Measurements from ENCODE around the gene MUSTN1. TPM values are rescaled to one million over a fixed set of nuclear protein-coding genes. Genes with fewer than 3 reads are reported as not detected.

The MUSTN1 gene
- total and polyA plus RNA-seq, 2 of the 13 experiments (the other 11 are each of a cell fraction or from before 2014, with no cell fraction given) = 0.84 to 1.4 TPM

DNA sequence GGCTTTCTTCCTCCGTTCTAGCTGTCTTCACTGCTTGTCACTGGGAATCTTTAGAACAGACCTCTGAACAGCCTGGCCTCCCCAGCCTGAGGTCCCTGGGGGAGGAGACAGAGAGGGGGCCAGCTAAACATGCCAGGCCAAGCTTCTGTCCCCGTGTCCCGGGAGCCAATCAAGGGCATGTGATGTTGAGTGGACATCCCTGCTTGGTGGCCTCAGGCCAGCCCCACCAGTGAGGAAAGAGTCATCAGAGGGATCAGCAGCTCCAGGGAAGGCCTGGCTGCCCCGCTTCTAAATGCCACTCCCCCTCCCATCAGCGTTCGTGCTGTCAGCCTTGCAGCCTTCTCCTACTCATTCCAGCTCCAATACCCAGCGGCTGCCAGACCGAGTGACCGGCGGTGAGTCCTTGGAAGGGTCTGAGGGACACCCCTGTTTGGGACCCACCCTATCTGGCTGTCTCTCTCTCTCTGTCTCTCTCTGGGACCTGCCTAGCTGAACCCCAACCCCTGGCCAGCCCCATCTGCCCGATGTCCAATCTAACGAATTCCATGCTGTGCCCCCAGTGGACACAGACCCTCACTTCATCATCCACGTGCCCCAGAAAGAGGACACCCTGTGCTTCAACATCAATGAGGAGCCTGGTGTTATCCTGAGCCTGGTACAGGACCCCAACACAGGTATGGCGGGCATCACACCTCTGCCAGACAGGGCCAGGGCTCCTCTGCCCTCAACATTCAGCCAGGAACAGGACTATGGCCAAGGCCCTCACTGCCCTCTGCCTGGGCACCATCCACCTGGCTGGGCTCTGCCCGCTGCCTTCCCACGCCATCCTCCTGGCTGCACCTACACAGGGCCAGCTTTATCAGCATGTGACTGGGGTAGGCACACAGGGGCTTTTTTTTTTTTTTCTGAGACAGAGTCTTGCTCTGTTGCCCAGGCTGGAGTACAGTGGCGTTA lies 46.9 kb downstream of the MUSTN1 start (continued):
- no peak for TF ChIP-seq CHD2 (IDR thresholded peaks at IDR 0.05; ENCODE audit: low read depth, low read length)
- TF ChIP-seq PHF21A (CRISPR knock-in tag; IDR thresholded peaks at IDR 0.05) = 0 out of 2 replicates have a peak, but pooled peaks have one; percentile 59
- TF ChIP-seq SAP130 (CRISPR knock-in tag; IDR thresholded peaks at IDR 0.05; ENCODE audit: low read depth) = peak; percentile 53; the same call in 1 of the 2 replicates
- peak; percentile 77 for TF ChIP-seq ZNF121 (CRISPR knock-in tag; IDR thresholded peaks at IDR 0.05)
- TF ChIP-seq PITX1 (CRISPR knock-in tag; IDR thresholded peaks at IDR 0.05) = no peak
- TF ChIP-seq MED1 (CRISPR knock-in tag; IDR thresholded peaks at IDR 0.05) = peak; percentile 37; the same call in 1 of the 2 replicates
- no peak for TF ChIP-seq ZNF703 (CRISPR knock-in tag; IDR thresholded peaks at IDR 0.05; ENCODE audit: borderline replicate concordance)
- TF ChIP-seq, protein P1, sequence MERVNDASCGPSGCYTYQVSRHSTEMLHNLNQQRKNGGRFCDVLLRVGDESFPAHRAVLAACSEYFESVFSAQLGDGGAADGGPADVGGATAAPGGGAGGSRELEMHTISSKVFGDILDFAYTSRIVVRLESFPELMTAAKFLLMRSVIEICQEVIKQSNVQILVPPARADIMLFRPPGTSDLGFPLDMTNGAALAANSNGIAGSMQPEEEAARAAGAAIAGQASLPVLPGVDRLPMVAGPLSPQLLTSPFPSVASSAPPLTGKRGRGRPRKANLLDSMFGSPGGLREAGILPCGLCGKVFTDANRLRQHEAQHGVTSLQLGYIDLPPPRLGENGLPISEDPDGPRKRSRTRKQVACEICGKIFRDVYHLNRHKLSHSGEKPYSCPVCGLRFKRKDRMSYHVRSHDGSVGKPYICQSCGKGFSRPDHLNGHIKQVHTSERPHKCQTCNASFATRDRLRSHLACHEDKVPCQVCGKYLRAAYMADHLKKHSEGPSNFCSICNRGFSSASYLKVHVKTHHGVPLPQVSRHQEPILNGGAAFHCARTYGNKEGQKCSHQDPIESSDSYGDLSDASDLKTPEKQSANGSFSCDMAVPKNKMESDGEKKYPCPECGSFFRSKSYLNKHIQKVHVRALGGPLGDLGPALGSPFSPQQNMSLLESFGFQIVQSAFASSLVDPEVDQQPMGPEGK (CRISPR knock-in tag; IDR thresholded peaks at IDR 0.05) = peak; percentile 80
- TF ChIP-seq ZNF34 (CRISPR knock-in tag; IDR thresholded peaks at IDR 0.05; ENCODE audit: borderline replicate concordance) = no peak
- TF ChIP-seq ZFY (CRISPR knock-in tag; IDR thresholded peaks at IDR 0.05) = peak; percentile 17; the same call in 1 of the 2 replicates
- no peak for TF ChIP-seq ZC3H4 (CRISPR knock-in tag; IDR thresholded peaks at IDR 0.05; ENCODE audit: borderline replicate concordance)
- no peak for TF ChIP-seq PHF20 (CRISPR knock-in tag; IDR thresholded peaks at IDR 0.05)
- no peak for TF ChIP-seq ZNF343 (CRISPR knock-in tag; IDR thresholded peaks at IDR 0.05)
- no peak for TF ChIP-seq FOXK1 (CRISPR knock-in tag; IDR thresholded peaks at IDR 0.05; ENCODE audit: borderline replicate concordance, low read depth)
- TF ChIP-seq ZMYM4 (CRISPR knock-in tag; IDR thresholded peaks at IDR 0.05) = 0 out of 2 replicates have a peak, but pooled peaks have one; percentile 41
- TF ChIP-seq ZNF772 (CRISPR knock-in tag; IDR thresholded peaks at IDR 0.05) = no peak
- TF ChIP-seq FOXC1 (CRISPR knock-in tag; IDR thresholded peaks at IDR 0.05; ENCODE audit: borderline replicate concordance) = peak; percentile 46; the same call in 1 of the 2 replicates
- TF ChIP-seq RXRA (CRISPR knock-in tag; IDR thresholded peaks at IDR 0.05) = 0 out of 2 replicates have a peak, but pooled peaks have one; percentile 19
- TF ChIP-seq ZNF546 (CRISPR knock-in tag; conservative IDR thresholded peaks at IDR 0.05) = 0 out of 2 replicates have a peak, but pooled peaks have one; percentile 67
- TF ChIP-seq DMAP1 (CRISPR knock-in tag; IDR thresholded peaks at IDR 0.05) = no peak
- no peak for TF ChIP-seq HDAC1 (CRISPR knock-in tag; IDR thresholded peaks at IDR 0.05)
- TF ChIP-seq, protein P2, sequence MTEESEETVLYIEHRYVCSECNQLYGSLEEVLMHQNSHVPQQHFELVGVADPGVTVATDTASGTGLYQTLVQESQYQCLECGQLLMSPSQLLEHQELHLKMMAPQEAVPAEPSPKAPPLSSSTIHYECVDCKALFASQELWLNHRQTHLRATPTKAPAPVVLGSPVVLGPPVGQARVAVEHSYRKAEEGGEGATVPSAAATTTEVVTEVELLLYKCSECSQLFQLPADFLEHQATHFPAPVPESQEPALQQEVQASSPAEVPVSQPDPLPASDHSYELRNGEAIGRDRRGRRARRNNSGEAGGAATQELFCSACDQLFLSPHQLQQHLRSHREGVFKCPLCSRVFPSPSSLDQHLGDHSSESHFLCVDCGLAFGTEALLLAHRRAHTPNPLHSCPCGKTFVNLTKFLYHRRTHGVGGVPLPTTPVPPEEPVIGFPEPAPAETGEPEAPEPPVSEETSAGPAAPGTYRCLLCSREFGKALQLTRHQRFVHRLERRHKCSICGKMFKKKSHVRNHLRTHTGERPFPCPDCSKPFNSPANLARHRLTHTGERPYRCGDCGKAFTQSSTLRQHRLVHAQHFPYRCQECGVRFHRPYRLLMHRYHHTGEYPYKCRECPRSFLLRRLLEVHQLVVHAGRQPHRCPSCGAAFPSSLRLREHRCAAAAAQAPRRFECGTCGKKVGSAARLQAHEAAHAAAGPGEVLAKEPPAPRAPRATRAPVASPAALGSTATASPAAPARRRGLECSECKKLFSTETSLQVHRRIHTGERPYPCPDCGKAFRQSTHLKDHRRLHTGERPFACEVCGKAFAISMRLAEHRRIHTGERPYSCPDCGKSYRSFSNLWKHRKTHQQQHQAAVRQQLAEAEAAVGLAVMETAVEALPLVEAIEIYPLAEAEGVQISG (CRISPR knock-in tag; IDR thresholded peaks at IDR 0.05) = peak; percentile 68; the same call in 1 of the 2 replicates
- TF ChIP-seq FOXO1 (CRISPR knock-in tag; IDR thresholded peaks at IDR 0.05) = 0 out of 2 replicates have a peak, but pooled peaks have one; percentile 7
- TF ChIP-seq, protein P3, sequence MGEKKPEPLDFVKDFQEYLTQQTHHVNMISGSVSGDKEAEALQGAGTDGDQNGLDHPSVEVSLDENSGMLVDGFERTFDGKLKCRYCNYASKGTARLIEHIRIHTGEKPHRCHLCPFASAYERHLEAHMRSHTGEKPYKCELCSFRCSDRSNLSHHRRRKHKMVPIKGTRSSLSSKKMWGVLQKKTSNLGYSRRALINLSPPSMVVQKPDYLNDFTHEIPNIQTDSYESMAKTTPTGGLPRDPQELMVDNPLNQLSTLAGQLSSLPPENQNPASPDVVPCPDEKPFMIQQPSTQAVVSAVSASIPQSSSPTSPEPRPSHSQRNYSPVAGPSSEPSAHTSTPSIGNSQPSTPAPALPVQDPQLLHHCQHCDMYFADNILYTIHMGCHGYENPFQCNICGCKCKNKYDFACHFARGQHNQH (CRISPR knock-in tag; IDR thresholded peaks at IDR 0.05) = no peak
